Kidney epithelial cell (primary cell): ENCODE data around the gene RUNX2. TPM values are rescaled to one million over a fixed set of nuclear protein-coding genes. Genes with fewer than 3 reads are reported as not detected.
A peak's percentile ranks its signal among the peaks of the same experiment; 100 is the strongest.

Experiments used
- DNase-seq: peaks from one replicate; pipeline ENCODE4 v3.0.0-alpha.2; 2010; ENCODE audit warnings: low read depth
- H3K27me3 ChIP-seq: 2 replicates; pipeline ENCODE4 v1.6.0; 2011; ENCODE audit warnings: low read length; ENCODE audit not compliant: control insufficient read depth, insufficient read depth
- H3K36me3 ChIP-seq: 2 replicates; pipeline ENCODE4 v1.5.1; 2011; ENCODE audit warnings: low read length; ENCODE audit not compliant: control insufficient read depth, insufficient read depth
- H3K4me3 ChIP-seq: 2 replicates; pipeline ENCODE4 v1.5.1; 2011; ENCODE audit warnings: low read depth, mild to moderate bottlenecking, control low read depth, low read length
- CTCF ChIP-seq: IDR thresholded peaks from 2 replicates; pipeline ENCODE4 v1.5.1; 2011; ENCODE audit warnings: mild to moderate bottlenecking, moderate library complexity, low read length, control low read depth, inconsistent platforms; ENCODE audit not compliant: insufficient read depth, poor library complexity, severe bottlenecking
- total RNA-seq: library from RNA; depleted of rRNA; stranded (reverse); fragments of >200 nt; gene quantifications from 2 replicates; pipeline ENCODE4 v1.2.3, GENCODE V29; 2015

RUNX2 gene
- total RNA-seq, 1 donor from 2014 or later = 9.2 TPM

- Histone ChIP-seq H3K36me3 (no peaks in the 10 kb centered on the region), H3K4me3 (no peak overlapping the region), H3K27me3 (no peaks in the 10 kb centered on the region)
- no peak for TF ChIP-seq CTCF
- DNase-seq = no peak
These were observed 261.2 kb downstream of the RUNX2 start for GRCh38 chr6:45589367-45589766.

GRCh38 chr6:45590226-45590625 is 262.1 kb downstream of the RUNX2 start:
- Histone ChIP-seq H3K36me3 (no peaks in the 10 kb centered on the region), H3K4me3 (no peak overlapping the region), H3K27me3 (no peaks in the 10 kb centered on the region)
- no peak for TF ChIP-seq CTCF
- DNase-seq = peak; percentile 95

GRCh38 chr6:45590696-45591184 is 262.6 kb downstream of the RUNX2 start:
- DNase-seq = no peak
- no peak overlapping the region for H3K4me3 ChIP-seq
- no peaks in the 10 kb centered on the region for H3K36me3 ChIP-seq
- H3K27me3 ChIP-seq = no peaks in the 10 kb centered on the region
- no peak for TF ChIP-seq CTCF

- no peak for TF ChIP-seq CTCF
- Histone ChIP-seq H3K4me3 (no peak overlapping the region), H3K36me3 (no peaks in the 10 kb centered on the region), H3K27me3 (no peaks in the 10 kb centered on the region)
- no peak for DNase-seq
These were observed 263.2 kb downstream of the RUNX2 start for GRCh38 chr6:45591306-45591705.

- no peak overlapping the region for H3K4me3 ChIP-seq
- no peak for TF ChIP-seq CTCF
- no peak for DNase-seq
These were observed 263.8 kb downstream of the RUNX2 start for GRCh38 chr6:45591890-45592289.

GRCh38 chr6:45592991-45593390 is 264.9 kb downstream of the RUNX2 start:
- H3K4me3 ChIP-seq = no peak overlapping the region
- H3K36me3 ChIP-seq = no peaks in the 10 kb centered on the region
- H3K27me3 ChIP-seq = no peaks in the 10 kb centered on the region
- no peak for TF ChIP-seq CTCF
- DNase-seq = no peak

More at GRCh38 chr6:45591890-45592289, 263.8 kb downstream of the RUNX2 start:
- no peaks in the 10 kb centered on the region for H3K27me3 ChIP-seq
- H3K36me3 ChIP-seq = no peaks in the 10 kb centered on the region
